ENCODE data around the gene TOP2A. TPM values are rescaled to one million over a fixed set of nuclear protein-coding genes. Genes with fewer than 3 reads are reported as not detected.
"Not testable (repeated sequence)": the region's sequence is repeated elsewhere in the genome, so short reads cannot be mapped to it uniquely, and the experiment has no call there.

TOP2A gene
- total and polyA plus RNA-seq, 5 donors from 2014 or later = 2.1 to 13.2 (median 2.9) TPM

DNA sequence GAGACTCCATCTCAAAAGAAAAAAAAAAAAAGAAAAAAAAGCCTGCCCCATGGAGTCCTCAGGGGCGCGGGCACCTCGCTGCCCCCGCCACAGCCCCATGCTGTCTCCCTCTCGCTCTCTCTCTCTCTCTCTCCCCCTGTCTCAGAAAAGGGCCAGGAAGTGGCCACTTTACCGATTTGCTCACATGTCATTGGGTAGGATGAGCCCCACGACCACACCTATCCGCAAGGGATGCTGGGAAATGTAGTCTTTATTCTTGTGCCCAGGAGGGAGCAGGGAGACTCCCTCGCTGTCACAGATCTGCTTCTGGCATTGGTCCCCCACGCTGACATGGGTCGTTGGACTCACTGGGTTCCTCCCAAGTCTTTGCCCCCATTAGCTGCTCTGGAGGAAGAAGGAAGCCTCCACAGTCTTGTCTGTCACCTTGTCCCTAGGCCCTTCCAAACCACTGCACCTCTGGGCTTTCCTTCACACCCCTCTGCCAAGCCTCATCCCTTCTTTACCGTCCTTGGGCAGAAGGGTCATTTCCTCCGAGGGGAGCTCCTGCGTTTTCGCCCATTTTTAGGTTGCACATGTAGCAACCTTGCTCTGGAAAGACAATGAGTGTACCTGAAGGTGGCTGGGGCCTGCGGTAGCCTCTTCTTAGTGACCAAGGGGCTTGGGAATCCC is 46.3 kb downstream of the TOP2A start:
- Mint-ChIP-seq H3K27me3 (peaks cover 8% of the 10 kb centered on the region), H3K9me3 (peaks cover 0 to 1% (median 0%) of the 10 kb centered on the region in 7 donors), H3K36me3 (no peaks in the 10 kb centered on the region), H3K4me1 (peaks cover 0 to 2% (median under 1%) of the 10 kb centered on the region in 4 donors), H3K27ac (no peak overlapping the region), H3K4me3 (no peak overlapping the region)
- Histone ChIP-seq H3K36me3 (ENCODE audit: control insufficient read depth, insufficient read depth, low read length) (no peaks in the 10 kb centered on the region), H3K27ac (ENCODE audit: insufficient read depth, low read length, poor library complexity, severe bottlenecking) (no peak overlapping the region), H3K4me1 (ENCODE audit: control insufficient read depth, insufficient read depth, low read length, poor library complexity, severe bottlenecking) (no peaks in the 10 kb centered on the region), H3K9me3 (ENCODE audit: control insufficient read depth in 2 of 2, low read length in 2 of 2) (no peaks in the 10 kb centered on the region), H3K4me3 (ENCODE audit: low read depth, low read length) (no peak overlapping the region), H3K27me3 (ENCODE audit: control insufficient read depth, insufficient read depth, low read length) (no peaks in the 10 kb centered on the region)
- peak in 1 of 2 donors; percentile 68 for ATAC-seq (ENCODE audit: low read depth in 2 of 2)
- DNase-seq = peak in 2 of 3 donors; percentile 45 to 72

DNA sequence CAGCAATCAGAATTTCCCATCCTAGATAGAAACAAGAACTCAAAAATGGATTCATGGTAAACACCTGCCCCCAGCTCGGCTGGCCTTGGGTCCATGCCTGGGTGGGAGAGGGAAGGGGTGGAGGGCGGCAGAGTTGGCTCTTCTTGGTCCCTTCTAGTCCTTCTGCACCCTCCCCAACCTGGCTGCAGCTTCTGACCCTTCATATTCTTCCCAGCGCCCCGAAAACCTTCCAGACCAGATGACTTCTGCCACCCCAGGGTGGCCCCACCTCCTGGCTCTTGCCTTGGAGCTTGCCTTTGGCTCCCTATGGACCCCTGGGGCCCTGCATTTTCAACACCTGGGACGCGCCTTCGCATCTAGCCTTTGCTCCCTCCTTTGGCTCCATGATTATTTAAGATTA is 47.8 kb downstream of the TOP2A start:
- peaks cover 0 to 1% (median 0%) of the 10 kb centered on the region in 7 donors for H3K9me3 Mint-ChIP-seq
- peaks cover 0 to 5% (median 1%) of the 10 kb centered on the region in 4 donors for H3K4me1 Mint-ChIP-seq
- no peaks in the 10 kb centered on the region for H3K36me3 ChIP-seq (ENCODE audit: control insufficient read depth, insufficient read depth, low read length)
- no peak overlapping the region for H3K4me3 ChIP-seq (ENCODE audit: low read depth, low read length)
- no peak overlapping the region for H3K4me3 Mint-ChIP-seq
- H3K27ac ChIP-seq (ENCODE audit: insufficient read depth, low read length, poor library complexity, severe bottlenecking) = no peak overlapping the region
- no peaks in the 10 kb centered on the region for H3K36me3 Mint-ChIP-seq
- peaks cover 8% of the 10 kb centered on the region for H3K27me3 Mint-ChIP-seq
- H3K27me3 ChIP-seq (ENCODE audit: control insufficient read depth, insufficient read depth, low read length) = no peaks in the 10 kb centered on the region
- no peaks in the 10 kb centered on the region for H3K4me1 ChIP-seq (ENCODE audit: control insufficient read depth, insufficient read depth, low read length, poor library complexity, severe bottlenecking)
- DNase-seq (no peak), ATAC-seq (ENCODE audit: low read depth in 2 of 2) (no peak)
- no peaks in the 10 kb centered on the region for H3K9me3 ChIP-seq (ENCODE audit: control insufficient read depth in 2 of 2, low read length in 2 of 2)
- H3K27ac Mint-ChIP-seq = no peak overlapping the region

DNA sequence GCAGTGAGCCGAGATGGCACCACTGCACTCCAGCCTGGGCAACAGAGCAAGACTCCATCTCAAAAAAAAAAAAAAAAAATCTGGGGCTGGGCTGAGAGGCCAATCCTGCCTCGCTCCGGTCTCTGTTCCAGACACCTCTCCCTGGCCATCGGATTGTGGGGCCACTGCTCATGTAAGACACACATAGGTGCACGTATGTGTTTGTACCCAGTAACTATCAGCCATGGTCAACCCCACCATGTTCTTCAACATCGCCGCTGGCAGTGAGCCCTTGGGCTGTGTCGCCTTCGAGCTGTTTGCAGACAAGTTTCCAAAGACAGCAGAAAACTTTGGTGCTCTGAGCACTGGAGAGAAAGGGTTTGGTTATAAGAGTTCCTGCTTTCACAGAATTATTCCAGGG is 50.0 kb downstream of the TOP2A start:
- not testable (repeated sequence) for H3K4me1 ChIP-seq (ENCODE audit: control insufficient read depth, insufficient read depth, low read length, poor library complexity, severe bottlenecking); DNase-seq; ATAC-seq (ENCODE audit: low read depth in 2 of 2); H3K4me3 ChIP-seq (ENCODE audit: low read depth, low read length); H3K27ac Mint-ChIP-seq; H3K27me3 ChIP-seq (ENCODE audit: control insufficient read depth, insufficient read depth, low read length); H3K36me3 ChIP-seq (ENCODE audit: control insufficient read depth, insufficient read depth, low read length); H3K27me3 Mint-ChIP-seq; H3K4me3 Mint-ChIP-seq; H3K9me3 ChIP-seq (ENCODE audit: control insufficient read depth in 2 of 2, low read length in 2 of 2); H3K4me1 Mint-ChIP-seq; H3K9me3 Mint-ChIP-seq; H3K27ac ChIP-seq (ENCODE audit: insufficient read depth, low read length, poor library complexity, severe bottlenecking); H3K36me3 Mint-ChIP-seq

DNA sequence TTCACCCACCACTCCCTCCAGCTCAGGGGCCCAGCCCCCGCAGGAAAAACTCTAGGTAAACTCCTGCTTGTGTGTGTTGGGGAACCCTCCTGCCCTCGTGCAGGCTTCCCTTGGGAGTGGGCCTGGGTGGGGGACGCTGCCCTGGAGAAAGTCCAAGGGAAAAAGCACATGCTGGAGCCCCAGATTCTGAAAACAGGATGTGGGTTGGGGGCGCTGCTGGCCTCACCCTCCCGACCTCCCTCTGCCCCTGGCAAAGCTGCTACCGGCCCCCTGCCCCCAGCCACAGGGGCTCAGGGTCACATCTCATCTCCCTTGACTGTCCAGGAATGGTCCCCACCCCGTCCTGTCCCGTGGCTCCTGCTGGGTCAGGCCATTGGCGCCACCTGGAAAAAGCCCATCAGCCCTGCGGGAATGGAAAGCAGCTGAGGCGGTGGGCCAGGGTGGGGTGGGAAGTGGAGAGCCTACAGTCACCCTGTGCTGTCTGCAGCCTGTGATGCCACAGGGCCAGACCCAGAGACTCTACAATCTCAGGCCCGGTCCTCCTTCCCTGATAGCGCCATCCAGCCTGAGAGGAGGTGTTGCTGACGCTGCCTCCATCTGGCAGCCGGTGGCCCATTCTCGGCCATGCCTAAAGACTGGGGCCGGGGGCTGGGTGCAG is 50.7 kb downstream of the TOP2A start:
- H3K4me3 ChIP-seq (ENCODE audit: low read depth, low read length) = no peak overlapping the region
- no peaks in the 10 kb centered on the region for H3K9me3 Mint-ChIP-seq
- H3K27me3 Mint-ChIP-seq = peaks cover 11% of the 10 kb centered on the region
- DNase-seq (no peak), ATAC-seq (ENCODE audit: low read depth in 2 of 2) (no peak)
- H3K9me3 ChIP-seq (ENCODE audit: control insufficient read depth in 2 of 2, low read length in 2 of 2) = no peaks in the 10 kb centered on the region
- no peaks in the 10 kb centered on the region for H3K27me3 ChIP-seq (ENCODE audit: control insufficient read depth, insufficient read depth, low read length)
- no peaks in the 10 kb centered on the region for H3K36me3 ChIP-seq (ENCODE audit: control insufficient read depth, insufficient read depth, low read length)
- H3K36me3 Mint-ChIP-seq = no peaks in the 10 kb centered on the region
- H3K4me3 Mint-ChIP-seq = no peak overlapping the region
- peaks cover 13% of the 10 kb centered on the region for H3K4me1 ChIP-seq (ENCODE audit: control insufficient read depth, insufficient read depth, low read length, poor library complexity, severe bottlenecking)
- peaks cover 0 to 8% (median 2%) of the 10 kb centered on the region in 4 donors for H3K4me1 Mint-ChIP-seq
- H3K27ac ChIP-seq (ENCODE audit: insufficient read depth, low read length, poor library complexity, severe bottlenecking) = no peak overlapping the region
- no peak overlapping the region for H3K27ac Mint-ChIP-seq

GRCh38 chr17:40366076-40366860 is 51.4 kb downstream of the TOP2A start:
- Mint-ChIP-seq H3K36me3 (no peaks in the 10 kb centered on the region), H3K4me1 (peaks cover 0 to 7% (median 2%) of the 10 kb centered on the region in 4 donors), H3K27ac (no peak overlapping the region), H3K9me3 (no peaks in the 10 kb centered on the region), H3K27me3 (peaks cover 12% of the 10 kb centered on the region), H3K4me3 (no peak overlapping the region)
- Histone ChIP-seq H3K27ac (ENCODE audit: insufficient read depth, low read length, poor library complexity, severe bottlenecking) (no peak overlapping the region), H3K27me3 (ENCODE audit: control insufficient read depth, insufficient read depth, low read length) (no peaks in the 10 kb centered on the region), H3K4me1 (ENCODE audit: control insufficient read depth, insufficient read depth, low read length, poor library complexity, severe bottlenecking) (peaks cover 13% of the 10 kb centered on the region), H3K36me3 (ENCODE audit: control insufficient read depth, insufficient read depth, low read length) (no peaks in the 10 kb centered on the region), H3K9me3 (ENCODE audit: control insufficient read depth in 2 of 2, low read length in 2 of 2) (no peaks in the 10 kb centered on the region), H3K4me3 (ENCODE audit: low read depth, low read length) (no peak overlapping the region)
- ATAC-seq (ENCODE audit: low read depth in 2 of 2) = no peak
- no peak for DNase-seq

- Histone ChIP-seq H3K27ac (ENCODE audit: insufficient read depth, low read length, poor library complexity, severe bottlenecking) (no peak overlapping the region), H3K9me3 (ENCODE audit: control insufficient read depth in 2 of 2, low read length in 2 of 2) (no peaks in the 10 kb centered on the region), H3K27me3 (ENCODE audit: control insufficient read depth, insufficient read depth, low read length) (no peaks in the 10 kb centered on the region), H3K4me1 (ENCODE audit: control insufficient read depth, insufficient read depth, low read length, poor library complexity, severe bottlenecking) (peaks cover 13% of the 10 kb centered on the region), H3K36me3 (ENCODE audit: control insufficient read depth, insufficient read depth, low read length) (no peaks in the 10 kb centered on the region), H3K4me3 (ENCODE audit: low read depth, low read length) (no peak overlapping the region)
- Mint-ChIP-seq H3K9me3 (peaks cover 0 to 2% (median 0%) of the 10 kb centered on the region in 7 donors), H3K4me3 (peak overlapping the region in 2 of 4 donors; percentile 13 to 38), H3K27me3 (peaks cover 20% of the 10 kb centered on the region), H3K36me3 (no peaks in the 10 kb centered on the region), H3K4me1 (peaks cover 0 to 6% (median 2%) of the 10 kb centered on the region in 4 donors), H3K27ac (peak overlapping the region in 1 of 3 donors; percentile 64)
- no peak for ATAC-seq (ENCODE audit: low read depth in 2 of 2)
- DNase-seq = no peak
Observed at GRCh38 chr17:40364906-40365305, 52.8 kb downstream of the TOP2A start.

DNA sequence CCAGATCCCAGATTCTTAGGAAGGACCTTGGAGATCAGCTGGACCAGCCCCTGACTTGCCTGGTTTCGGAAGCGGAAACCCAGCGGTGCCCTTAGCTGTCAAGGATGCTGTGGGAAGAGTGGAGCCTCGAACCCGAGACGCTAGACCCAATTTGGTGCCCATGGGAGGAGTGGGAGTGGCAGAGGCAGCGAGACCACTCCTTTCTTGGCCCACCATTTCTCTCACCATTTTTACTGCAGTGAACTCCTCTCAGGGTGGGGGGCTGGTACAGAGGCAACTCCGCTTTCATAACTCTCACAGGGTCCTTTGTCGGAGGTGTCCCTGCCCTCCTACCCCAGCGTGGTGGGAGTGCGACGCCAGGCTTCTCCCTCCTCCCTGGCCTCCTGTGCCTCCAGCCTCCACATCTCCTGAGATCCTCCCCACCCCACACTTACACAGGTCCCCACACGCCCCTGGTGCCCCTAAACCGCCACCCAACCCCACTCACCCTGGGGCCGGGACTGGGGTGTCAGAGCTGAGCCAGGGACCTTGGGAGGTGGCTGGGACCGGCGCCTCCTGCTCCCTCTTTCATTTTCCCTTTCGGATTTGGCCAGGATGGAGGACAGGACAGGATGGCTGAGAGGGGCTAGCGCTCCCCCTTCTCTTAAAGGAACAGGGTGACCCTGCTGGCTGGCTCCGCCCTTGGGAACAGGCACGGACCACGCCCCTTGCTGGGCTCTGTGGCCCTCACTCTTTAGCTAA is 53.4 kb downstream of the TOP2A start, which contains the start of gene GJD3:
TSS of gene GJD3 (minus strand) at position 617 of the 741 bp plus-strand sequence. CDS start 922 bp downstream, outside the sequence.
- Mint-ChIP-seq H3K27ac (peak within 1 kb of the TSS in 1 of 3 donors; percentile 64), H3K36me3 (no peaks in the 10 kb centered on the region), H3K9me3 (peaks cover 0 to 2% (median 0%) of the 10 kb centered on the region in 7 donors), H3K27me3 (peaks cover 20% of the 10 kb centered on the region), H3K4me1 (peaks cover 0 to 6% (median 2%) of the 10 kb centered on the region in 4 donors), H3K4me3 (peak within 1 kb of the TSS in 3 of 4 donors; percentile 38 to 52 (median 48))
- Histone ChIP-seq H3K9me3 (ENCODE audit: control insufficient read depth in 2 of 2, low read length in 2 of 2) (no peaks in the 10 kb centered on the region), H3K36me3 (ENCODE audit: control insufficient read depth, insufficient read depth, low read length) (no peaks in the 10 kb centered on the region), H3K4me3 (ENCODE audit: low read depth, low read length) (no peak within 1 kb of the TSS), H3K27me3 (ENCODE audit: control insufficient read depth, insufficient read depth, low read length) (no peaks in the 10 kb centered on the region), H3K27ac (ENCODE audit: insufficient read depth, low read length, poor library complexity, severe bottlenecking) (no peak within 1 kb of the TSS), H3K4me1 (ENCODE audit: control insufficient read depth, insufficient read depth, low read length, poor library complexity, severe bottlenecking) (peaks cover 13% of the 10 kb centered on the region)
- ATAC-seq (ENCODE audit: low read depth in 2 of 2) (no peak), DNase-seq (no peak)
